Activated CD4-positive, alpha-beta memory T cell treated with anti-CD3 and anti-CD28 coated beads, Interleukin-2, amount 10 ng/mL, durations not matched to agents 7 days and 5 days (primary cell): Measurements from ENCODE around the gene TNN. TPM values are rescaled to one million over a fixed set of nuclear protein-coding genes. Genes with fewer than 3 reads are reported as not detected.
"Not testable (repeated sequence)": the region's sequence is repeated elsewhere in the genome, so short reads cannot be mapped to it uniquely, and the experiment has no call there.

Experiments used
- CTCF ChIA-PET: fragments of 350-600 bp; sonication (Branson Sonifier 250); formaldehyde crosslinking; loops from one replicate; lab custom pipeline; 2021; ENCODE audit warnings: antibody characterized with exemption, inconsistent platforms; lab: Charles Lee
- POLR2A ChIA-PET: fragments of 350-600 bp; sonication (Branson Sonifier 250); formaldehyde crosslinking; loops from one replicate; lab custom pipeline; 2021; ENCODE audit warnings: antibody characterized with exemption; lab: Charles Lee
- DNase-seq: peaks from one replicate; pipeline ENCODE4 v3.0.0-alpha.2; 2020
- H3K27ac Mint-ChIP-seq: one replicate; pipeline ENCODE4 v1.8.0; 2021; ENCODE audit warnings: mild to moderate bottlenecking, mixed read lengths
- H3K27me3 Mint-ChIP-seq: one replicate; pipeline ENCODE4 v1.8.0; 2021; ENCODE audit warnings: mixed read lengths
- H3K36me3 Mint-ChIP-seq: one replicate; pipeline ENCODE4 v1.8.0; 2021; ENCODE audit warnings: low read depth, mixed read lengths
- H3K4me1 Mint-ChIP-seq: one replicate; pipeline ENCODE4 v1.8.0; 2021; ENCODE audit warnings: mixed read lengths
- H3K4me3 Mint-ChIP-seq: one replicate; pipeline ENCODE4 v1.8.0; 2021; ENCODE audit warnings: mild to moderate bottlenecking, mixed read lengths
- H3K9me3 Mint-ChIP-seq: one replicate; pipeline ENCODE4 v1.8.0; 2021; ENCODE audit warnings: mixed read lengths
- total RNA-seq, 2 experiments: library from RNA; stranded (reverse); gene quantifications; one replicate each; pipeline ENCODE4 v1.2.3, GENCODE V29; 2021

TNN gene, protein sequence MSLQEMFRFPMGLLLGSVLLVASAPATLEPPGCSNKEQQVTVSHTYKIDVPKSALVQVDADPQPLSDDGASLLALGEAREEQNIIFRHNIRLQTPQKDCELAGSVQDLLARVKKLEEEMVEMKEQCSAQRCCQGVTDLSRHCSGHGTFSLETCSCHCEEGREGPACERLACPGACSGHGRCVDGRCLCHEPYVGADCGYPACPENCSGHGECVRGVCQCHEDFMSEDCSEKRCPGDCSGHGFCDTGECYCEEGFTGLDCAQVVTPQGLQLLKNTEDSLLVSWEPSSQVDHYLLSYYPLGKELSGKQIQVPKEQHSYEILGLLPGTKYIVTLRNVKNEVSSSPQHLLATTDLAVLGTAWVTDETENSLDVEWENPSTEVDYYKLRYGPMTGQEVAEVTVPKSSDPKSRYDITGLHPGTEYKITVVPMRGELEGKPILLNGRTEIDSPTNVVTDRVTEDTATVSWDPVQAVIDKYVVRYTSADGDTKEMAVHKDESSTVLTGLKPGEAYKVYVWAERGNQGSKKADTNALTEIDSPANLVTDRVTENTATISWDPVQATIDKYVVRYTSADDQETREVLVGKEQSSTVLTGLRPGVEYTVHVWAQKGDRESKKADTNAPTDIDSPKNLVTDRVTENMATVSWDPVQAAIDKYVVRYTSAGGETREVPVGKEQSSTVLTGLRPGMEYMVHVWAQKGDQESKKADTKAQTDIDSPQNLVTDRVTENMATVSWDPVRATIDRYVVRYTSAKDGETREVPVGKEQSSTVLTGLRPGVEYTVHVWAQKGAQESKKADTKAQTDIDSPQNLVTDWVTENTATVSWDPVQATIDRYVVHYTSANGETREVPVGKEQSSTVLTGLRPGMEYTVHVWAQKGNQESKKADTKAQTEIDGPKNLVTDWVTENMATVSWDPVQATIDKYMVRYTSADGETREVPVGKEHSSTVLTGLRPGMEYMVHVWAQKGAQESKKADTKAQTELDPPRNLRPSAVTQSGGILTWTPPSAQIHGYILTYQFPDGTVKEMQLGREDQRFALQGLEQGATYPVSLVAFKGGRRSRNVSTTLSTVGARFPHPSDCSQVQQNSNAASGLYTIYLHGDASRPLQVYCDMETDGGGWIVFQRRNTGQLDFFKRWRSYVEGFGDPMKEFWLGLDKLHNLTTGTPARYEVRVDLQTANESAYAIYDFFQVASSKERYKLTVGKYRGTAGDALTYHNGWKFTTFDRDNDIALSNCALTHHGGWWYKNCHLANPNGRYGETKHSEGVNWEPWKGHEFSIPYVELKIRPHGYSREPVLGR (N-terminal part only)
- not detected for total RNA-seq

- H3K9me3 Mint-ChIP-seq = no peaks in the 10 kb centered on the region
- ChIA-PET CTCF (no interaction called here), POLR2A (no interaction called here)
- no peak within 1 kb of the TSS for H3K27ac Mint-ChIP-seq
- no peak for DNase-seq
- peaks cover 15% of the 10 kb centered on the region for H3K4me1 Mint-ChIP-seq
- peaks cover 36% of the 10 kb centered on the region for H3K27me3 Mint-ChIP-seq
- no peak within 1 kb of the TSS for H3K4me3 Mint-ChIP-seq
- H3K36me3 Mint-ChIP-seq = no peaks in the 10 kb centered on the region
Observed at GRCh38 chr1:175067362-175068106, at the start of gene TNN. Gene TNN, plus strand, starts transcription at chr1:175067833. Its CDS starts 9,586 bp downstream, at chr1:175077419.

DNA sequence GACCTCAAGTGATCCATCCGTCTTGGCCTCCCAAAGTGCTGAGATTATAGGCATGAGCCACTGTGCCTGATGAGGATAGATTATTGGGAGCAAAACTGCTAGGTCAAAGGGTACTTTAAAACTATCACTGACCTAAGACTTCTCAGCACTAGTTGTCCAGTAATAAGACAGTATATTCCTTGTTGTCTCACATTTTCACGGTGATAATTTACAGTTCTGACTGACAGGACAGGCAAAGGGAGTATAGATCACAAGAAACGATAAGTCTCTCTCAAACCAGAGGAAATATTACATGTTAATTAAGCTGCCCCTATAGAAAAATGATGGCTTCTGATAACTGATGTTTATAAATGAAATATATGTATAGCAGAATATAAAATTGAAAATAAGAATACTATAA lies 48.1 kb upstream of the TNN start:
- ChIA-PET POLR2A (no interaction called here), CTCF (no interaction called here)
- no peak for DNase-seq
- no peaks in the 10 kb centered on the region for H3K27me3 Mint-ChIP-seq
- H3K4me1 Mint-ChIP-seq = peaks cover 35% of the 10 kb centered on the region
- H3K4me3 Mint-ChIP-seq = no peak overlapping the region
- peaks cover under 1% of the 10 kb centered on the region for H3K9me3 Mint-ChIP-seq
- H3K36me3 Mint-ChIP-seq = peaks cover 40% of the 10 kb centered on the region
- H3K27ac Mint-ChIP-seq = no peak overlapping the region

DNA sequence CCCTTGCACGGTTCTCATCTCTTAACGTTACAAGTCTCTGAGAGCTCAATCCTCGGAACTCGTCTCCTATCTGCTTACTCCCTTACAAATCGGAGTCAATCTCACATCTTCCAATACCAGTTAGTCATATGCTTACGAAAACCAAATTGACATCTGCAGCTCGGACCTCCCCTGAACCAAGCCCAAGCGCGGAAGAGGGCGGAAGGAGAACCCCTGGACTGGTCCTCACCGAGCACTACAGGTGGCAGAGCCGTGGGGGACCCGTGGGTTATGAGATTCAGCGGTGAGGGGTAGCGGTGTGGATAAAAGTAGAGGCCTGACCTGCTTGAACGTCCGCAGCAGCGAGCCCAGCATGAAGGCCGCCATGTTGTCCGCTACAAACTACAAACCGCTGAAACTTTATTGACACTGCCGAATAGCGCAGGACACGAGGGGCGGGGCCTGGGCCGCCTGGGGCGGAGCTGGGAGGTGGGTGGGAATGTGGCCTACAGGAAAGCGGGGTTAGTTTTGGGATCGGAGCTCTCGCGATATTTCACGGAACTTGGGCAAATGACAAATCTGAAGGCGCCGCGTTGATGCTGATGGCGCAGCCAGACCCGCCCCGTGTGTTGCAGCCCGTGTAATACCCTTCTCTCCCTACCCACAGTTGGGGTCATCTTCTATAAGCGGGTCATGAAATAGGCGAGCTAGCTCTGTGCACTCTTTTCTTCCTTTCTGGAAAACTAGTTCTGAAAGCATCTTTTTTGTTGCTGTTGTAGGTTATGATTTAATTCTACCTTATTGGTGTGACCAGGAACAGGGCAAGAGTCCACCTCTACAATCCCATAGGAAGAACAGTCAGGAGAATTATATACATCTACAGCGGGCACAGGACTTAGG lies 44.4 kb upstream of the TNN start, which contains the start of gene MRPS14:
Gene MRPS14, minus strand, starts transcription at position 383 of the 879 bp plus-strand sequence. Its CDS starts 17 bp downstream, at position 366.
- CTCF ChIA-PET = interaction anchor here (0.6 to 3.3 kb wide), 13 partner anchors 8 to 1809 kb away, joined by 3 to 35 read pairs (median 3); partner anchors contain the start of gene CACYBP
- POLR2A ChIA-PET = interaction anchor here (0.6 to 5.7 kb wide), 29 partner anchors 9 to 1547 kb away, joined by 3 to 203 read pairs (median 4); partner anchors contain the start of genes CACYBP, CENPL, COP1 and DARS2
- Mint-ChIP-seq H3K27ac (peak within 1 kb of the TSS; percentile 81), H3K27me3 (no peaks in the 10 kb centered on the region), H3K4me3 (peak within 1 kb of the TSS; percentile 89), H3K4me1 (peaks cover 33% of the 10 kb centered on the region), H3K9me3 (peaks cover 5% of the 10 kb centered on the region), H3K36me3 (peaks cover 17% of the 10 kb centered on the region)
- peak; percentile 98 for DNase-seq

- not testable (repeated sequence) for DNase-seq, H3K27me3 Mint-ChIP-seq, H3K9me3 Mint-ChIP-seq
- Mint-ChIP-seq H3K4me3 (peak overlapping the region; percentile 89), H3K27ac (peak overlapping the region; percentile 81), H3K4me1 (peaks cover 33% of the 10 kb centered on the region), H3K36me3 (peaks cover 16% of the 10 kb centered on the region)
- CTCF ChIA-PET = interaction anchor here (0.6 to 3.3 kb wide), 8 partner anchors 8 to 942 kb away, joined by 3 to 35 read pairs (median 3); partner anchors contain the start of gene CACYBP
- POLR2A ChIA-PET = interaction anchor here (0.6 to 5.7 kb wide), 27 partner anchors 10 to 1547 kb away, joined by 3 to 203 read pairs (median 4); partner anchors contain the start of genes CACYBP, CENPL, COP1 and DARS2
Observed at GRCh38 chr1:175023922-175024242, 43.8 kb upstream of the TNN start.

GRCh38 chr1:175024773-175025172 lies 42.9 kb upstream of the TNN start:
- H3K4me3 Mint-ChIP-seq = peak overlapping the region; percentile 24
- H3K27me3 Mint-ChIP-seq = no peaks in the 10 kb centered on the region
- ChIA-PET POLR2A (interaction anchor here (2.8 to 5.7 kb wide), 3 partner anchors 23 to 165 kb away, joined by 13 to 203 read pairs (median 33); partner anchors contain the start of gene CACYBP), CTCF (interaction anchor here (0.7 to 3.3 kb wide), 4 partner anchors 25 to 162 kb away, joined by 3 to 35 read pairs (median 10); partner anchors contain the start of gene CACYBP)
- peaks cover 14% of the 10 kb centered on the region for H3K36me3 Mint-ChIP-seq
- DNase-seq = no peak
- peak overlapping the region; percentile 33 for H3K27ac Mint-ChIP-seq
- H3K4me1 Mint-ChIP-seq = peaks cover 38% of the 10 kb centered on the region
- peaks cover 5% of the 10 kb centered on the region for H3K9me3 Mint-ChIP-seq

DNA sequence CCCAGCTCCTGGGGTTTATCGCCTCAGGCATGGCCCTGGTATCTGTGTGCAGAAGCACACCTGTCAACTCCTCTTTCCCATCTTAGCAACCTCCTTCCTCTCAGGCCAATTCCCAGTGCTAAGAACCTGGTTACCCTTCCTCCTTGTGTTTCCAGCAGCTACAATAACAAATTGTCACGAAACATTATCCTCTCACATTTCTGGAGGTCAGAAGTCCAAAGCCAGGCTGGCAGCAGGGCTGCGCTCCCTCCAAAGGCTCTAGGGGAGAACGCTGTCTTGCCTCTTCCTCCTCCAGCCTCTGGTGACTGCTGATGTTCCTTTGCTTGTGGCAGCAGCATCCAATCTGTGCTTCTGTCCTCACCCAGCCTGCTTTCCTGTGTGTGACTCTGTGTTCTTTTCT lies 33.7 kb upstream of the TNN start:
- no peaks in the 10 kb centered on the region for H3K9me3 Mint-ChIP-seq
- peaks cover 1% of the 10 kb centered on the region for H3K27me3 Mint-ChIP-seq
- ChIA-PET POLR2A (no interaction called here), CTCF (no interaction called here)
- no peaks in the 10 kb centered on the region for H3K36me3 Mint-ChIP-seq
- no peak overlapping the region for H3K4me3 Mint-ChIP-seq
- DNase-seq = no peak
- peaks cover 8% of the 10 kb centered on the region for H3K4me1 Mint-ChIP-seq
- no peak overlapping the region for H3K27ac Mint-ChIP-seq

- H3K9me3 Mint-ChIP-seq = no peaks in the 10 kb centered on the region
- peaks cover 1% of the 10 kb centered on the region for H3K27me3 Mint-ChIP-seq
- ChIA-PET CTCF (no interaction called here), POLR2A (no interaction called here)
- H3K4me1 Mint-ChIP-seq = peaks cover 2% of the 10 kb centered on the region
- no peaks in the 10 kb centered on the region for H3K36me3 Mint-ChIP-seq
- no peak overlapping the region for H3K4me3 Mint-ChIP-seq
- H3K27ac Mint-ChIP-seq = no peak overlapping the region
- DNase-seq = no peak
Observed at GRCh38 chr1:175034775-175035174, 32.9 kb upstream of the TNN start.

DNA sequence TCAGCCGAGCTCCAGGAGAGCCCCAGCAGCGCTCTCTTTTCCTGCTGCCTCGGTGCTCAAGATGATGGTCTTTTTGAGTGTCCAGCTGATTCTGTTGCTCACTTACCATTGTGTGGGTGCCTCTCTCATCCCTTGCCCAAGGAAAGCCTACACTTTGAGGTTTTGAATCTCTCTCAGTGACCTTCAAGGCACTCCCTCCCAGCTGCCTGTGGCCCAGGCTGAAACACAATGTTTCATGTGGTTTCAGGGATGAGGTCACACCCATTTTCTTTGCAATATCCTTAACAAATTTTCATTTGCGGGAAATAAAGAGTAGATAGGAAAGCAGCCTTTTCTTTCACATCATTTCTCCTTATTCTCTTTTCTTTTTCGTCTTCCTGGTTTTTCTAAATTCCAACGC lies 31.8 kb upstream of the TNN start:
- Mint-ChIP-seq H3K36me3 (no peaks in the 10 kb centered on the region), H3K4me1 (no peaks in the 10 kb centered on the region), H3K4me3 (no peak overlapping the region), H3K27ac (no peak overlapping the region), H3K9me3 (no peaks in the 10 kb centered on the region), H3K27me3 (peaks cover 1% of the 10 kb centered on the region)
- ChIA-PET CTCF (interaction anchor here (1.7 kb wide), 1 partner anchor 90 kb away, joined by 5 read pairs; no protein-coding TSS in a partner anchor), POLR2A (no interaction called here)
- no peak for DNase-seq

DNA sequence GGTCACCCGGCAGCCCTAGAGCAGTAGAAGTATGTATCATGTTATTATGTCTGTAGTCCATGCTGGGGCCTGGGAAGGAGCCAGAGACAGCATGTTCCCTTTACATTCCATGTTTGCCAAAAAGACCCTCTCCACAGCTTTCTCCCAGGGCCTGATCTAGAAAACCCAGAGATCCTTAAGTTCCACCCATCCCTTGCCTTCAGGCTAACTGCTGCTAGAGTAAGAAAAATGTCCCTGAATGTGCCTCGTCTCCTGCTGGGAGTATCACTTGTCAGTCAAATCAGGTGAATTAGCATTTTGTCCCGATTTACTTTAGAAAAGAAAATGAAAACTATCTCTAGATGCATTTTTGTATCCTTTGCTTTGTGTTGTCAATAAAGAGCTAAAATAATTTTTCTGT lies 31.2 kb upstream of the TNN start:
- POLR2A ChIA-PET = no interaction called here
- no peak for DNase-seq
- H3K27ac Mint-ChIP-seq = no peak overlapping the region
- CTCF ChIA-PET = interaction anchor here (1.7 kb wide), 1 partner anchor 89 kb away, joined by 5 read pairs; no protein-coding TSS in a partner anchor
- no peak overlapping the region for H3K4me3 Mint-ChIP-seq
- H3K9me3 Mint-ChIP-seq = no peaks in the 10 kb centered on the region
- H3K27me3 Mint-ChIP-seq = peaks cover 1% of the 10 kb centered on the region
- H3K36me3 Mint-ChIP-seq = no peaks in the 10 kb centered on the region
- no peaks in the 10 kb centered on the region for H3K4me1 Mint-ChIP-seq

- Mint-ChIP-seq H3K27me3 (peaks cover 1% of the 10 kb centered on the region), H3K4me1 (no peaks in the 10 kb centered on the region), H3K4me3 (no peak overlapping the region), H3K36me3 (no peaks in the 10 kb centered on the region), H3K27ac (no peak overlapping the region), H3K9me3 (no peaks in the 10 kb centered on the region)
- CTCF ChIA-PET = no interaction called here
- POLR2A ChIA-PET = no interaction called here
- no peak for DNase-seq
Observed at GRCh38 chr1:175037416-175037815, 30.2 kb upstream of the TNN start.
